Measurements from ENCODE around the gene ANXA8.
A peak's percentile ranks its signal among the peaks of the same experiment; 100 is the strongest.
"Not testable (repeated sequence)": the region's sequence is repeated elsewhere in the genome, so short reads cannot be mapped to it uniquely, and the experiment has no call there.

The ANXA8 gene

GRCh38 chr10:47473516-47473915, 10.4 kb downstream of the ANXA8 start:
- H3K27me3 ChIP-seq (replicated peaks); H3K4me3 ChIP-seq (ENCODE audit: low read depth, low read length); DNase-seq; H3K27ac ChIP-seq; in situ Hi-C loops (cut with HindIII; ENCODE audit: low pct_ligation_motif_present, low sequenced_read_pairs); H3K36me3 ChIP-seq (replicated peaks): not testable (repeated sequence)

GRCh38 chr10:47472647-47473046, 11.3 kb downstream of the ANXA8 start:
- H3K27ac ChIP-seq; H3K36me3 ChIP-seq (replicated peaks); in situ Hi-C loops (cut with HindIII; ENCODE audit: low pct_ligation_motif_present, low sequenced_read_pairs); H3K27me3 ChIP-seq (replicated peaks); DNase-seq; H3K4me3 ChIP-seq (ENCODE audit: low read depth, low read length): not testable (repeated sequence)

GRCh38 chr10:47472072-47472471, 11.8 kb downstream of the ANXA8 start:
- DNase-seq; in situ Hi-C loops (cut with HindIII; ENCODE audit: low pct_ligation_motif_present, low sequenced_read_pairs); H3K27ac ChIP-seq; H3K36me3 ChIP-seq (replicated peaks); H3K4me3 ChIP-seq (ENCODE audit: low read depth, low read length); H3K27me3 ChIP-seq (replicated peaks): not testable (repeated sequence)

GRCh38 chr10:47468731-47469528, 15.0 kb downstream of the ANXA8 start:
- H3K4me3 ChIP-seq (ENCODE audit: low read depth, low read length); DNase-seq; H3K36me3 ChIP-seq (replicated peaks); H3K27me3 ChIP-seq (replicated peaks); H3K27ac ChIP-seq; in situ Hi-C loops (cut with HindIII; ENCODE audit: low pct_ligation_motif_present, low sequenced_read_pairs): not testable (repeated sequence)

- H3K27me3 ChIP-seq (replicated peaks); H3K36me3 ChIP-seq (replicated peaks); H3K4me3 ChIP-seq (ENCODE audit: low read depth, low read length); DNase-seq; in situ Hi-C loops (cut with HindIII; ENCODE audit: low pct_ligation_motif_present, low sequenced_read_pairs); H3K27ac ChIP-seq: not testable (repeated sequence)
These were observed 16.0 kb downstream of the ANXA8 start for GRCh38 chr10:47467957-47468356.

GRCh38 chr10:47467458-47467857, 16.5 kb downstream of the ANXA8 start:
- H3K4me3 ChIP-seq (ENCODE audit: low read depth, low read length); in situ Hi-C loops (cut with HindIII; ENCODE audit: low pct_ligation_motif_present, low sequenced_read_pairs); H3K27ac ChIP-seq; DNase-seq; H3K27me3 ChIP-seq (replicated peaks); H3K36me3 ChIP-seq (replicated peaks): not testable (repeated sequence)

GRCh38 chr10:47465216-47465917, 18.5 kb downstream of the ANXA8 start:
- in situ Hi-C loops (cut with HindIII; ENCODE audit: low pct_ligation_motif_present, low sequenced_read_pairs); H3K4me3 ChIP-seq (ENCODE audit: low read depth, low read length); DNase-seq; H3K27me3 ChIP-seq (replicated peaks); H3K36me3 ChIP-seq (replicated peaks); H3K27ac ChIP-seq: not testable (repeated sequence)

- H3K27me3 ChIP-seq (replicated peaks); DNase-seq; H3K36me3 ChIP-seq (replicated peaks); H3K4me3 ChIP-seq (ENCODE audit: low read depth, low read length); in situ Hi-C loops (cut with HindIII; ENCODE audit: low pct_ligation_motif_present, low sequenced_read_pairs); H3K27ac ChIP-seq: not testable (repeated sequence)
These were observed 21.1 kb downstream of the ANXA8 start for GRCh38 chr10:47462577-47463358.

- in situ Hi-C loops (cut with HindIII; ENCODE audit: low pct_ligation_motif_present, low sequenced_read_pairs): not testable (repeated sequence)
These were observed 22.6 kb downstream of the ANXA8 start for GRCh38 chr10:47461261-47461687.

More at GRCh38 chr10:47461261-47461687, 22.6 kb downstream of the ANXA8 start:
- H3K27me3 ChIP-seq (replicated peaks); H3K4me3 ChIP-seq (ENCODE audit: low read depth, low read length); H3K36me3 ChIP-seq (replicated peaks): not testable (repeated sequence)
- peak; percentile 31 for TF ChIP-seq CTCF (IDR thresholded peaks at IDR 0.05; ENCODE audit: low read depth, low read length, missing control alignments)
- H3K27ac ChIP-seq: peak overlapping the region; percentile 74
- peak; percentile 89 for DNase-seq
